Measurements from ENCODE around the gene ZNF117. TPM values are rescaled to one million over a fixed set of nuclear protein-coding genes. Genes with fewer than 3 reads are reported as not detected.
A peak's percentile ranks its signal among the peaks of the same experiment; 100 is the strongest.

Gene ZNF117
- total RNA-seq, 1 experiment from 2014 or later = 7.2 TPM

- ChIA-PET POLR2A (no interaction called here), CTCF (interaction anchor here (0.6 kb wide), 1 partner anchor 473 kb away, joined by 4 read pairs; no protein-coding TSS in a partner anchor)
- intact Hi-C loops (cut with micrococcal nuclease; ENCODE audit: unreplicated experiment) = no loop called here
- peaks cover 94% of the 10 kb centered on the region for H3K36me3 Mint-ChIP-seq (ENCODE audit: insufficient read depth, unreplicated experiment)
- no peak for DNase-seq
- Histone ChIP-seq H3K4me3 (ENCODE audit: low read depth, low read length) (no peak overlapping the region), H3K9me3 (peaks cover 73% of the 10 kb centered on the region), H3K36me3 (ENCODE audit: control insufficient read depth, insufficient read depth, low read length) (peaks cover 9% of the 10 kb centered on the region), H3K27me3 (replicated peaks; ENCODE audit: control insufficient read depth, insufficient read depth, low read length) (no peaks in the 10 kb centered on the region), H3K4me1 (peaks cover 32% of the 10 kb centered on the region)
- H3K4me3 Mint-ChIP-seq (ENCODE audit: unreplicated experiment) = peak overlapping the region; percentile 42
- H3K4me1 Mint-ChIP-seq (ENCODE audit: low read depth, unreplicated experiment) = peaks cover 17% of the 10 kb centered on the region
- TF ChIP-seq CTCF (IDR thresholded peaks at IDR 0.05; ENCODE audit: insufficient read depth in 1 of 2, low read depth in 1 of 2, low read length in 1 of 2, severe bottlenecking in 1 of 2, unreplicated experiment in 1 of 2) = no peak
- peaks cover 51% of the 10 kb centered on the region for H3K9me3 Mint-ChIP-seq (ENCODE audit: unreplicated experiment)
- BruUV-seq (replicated peaks) = no TSS peak
- no peak overlapping the region for H3K27ac Mint-ChIP-seq (ENCODE audit: unreplicated experiment)
- H3K27me3 Mint-ChIP-seq (ENCODE audit: insufficient read depth, unreplicated experiment) = no peaks in the 10 kb centered on the region
Measured at GRCh38 chr7:65001291-65001814, 10.5 kb upstream of the ZNF117 start.

GRCh38 chr7:64999165-65000004 is 8.5 kb upstream of the ZNF117 start:
- Mint-ChIP-seq H3K9me3 (ENCODE audit: unreplicated experiment) (peaks cover 62% of the 10 kb centered on the region), H3K27ac (ENCODE audit: unreplicated experiment) (peak overlapping the region; percentile 79), H3K27me3 (ENCODE audit: insufficient read depth, unreplicated experiment) (no peaks in the 10 kb centered on the region), H3K4me1 (ENCODE audit: low read depth, unreplicated experiment) (peaks cover 17% of the 10 kb centered on the region), H3K4me3 (ENCODE audit: unreplicated experiment) (peak overlapping the region; percentile 57), H3K36me3 (ENCODE audit: insufficient read depth, unreplicated experiment) (peaks cover 79% of the 10 kb centered on the region)
- no peak for TF ChIP-seq CTCF (IDR thresholded peaks at IDR 0.05; ENCODE audit: insufficient read depth in 1 of 2, low read depth in 1 of 2, low read length in 1 of 2, severe bottlenecking in 1 of 2, unreplicated experiment in 1 of 2)
- Histone ChIP-seq H3K4me3 (ENCODE audit: low read depth, low read length) (no peak overlapping the region), H3K9me3 (peaks cover 85% of the 10 kb centered on the region), H3K27me3 (replicated peaks; ENCODE audit: control insufficient read depth, insufficient read depth, low read length) (no peaks in the 10 kb centered on the region), H3K4me1 (peaks cover 32% of the 10 kb centered on the region), H3K36me3 (ENCODE audit: control insufficient read depth, insufficient read depth, low read length) (peaks cover 7% of the 10 kb centered on the region)
- DNase-seq = peak; percentile 65 to 75
- POLR2A ChIA-PET = no interaction called here
- CTCF ChIA-PET = no interaction called here
- BruUV-seq (replicated peaks) = no TSS peak
- intact Hi-C loops (cut with micrococcal nuclease; ENCODE audit: unreplicated experiment) = loop anchor here (2.0 kb wide), 1 partner anchor 39 kb away; no protein-coding TSS in a partner anchor

- H3K27ac Mint-ChIP-seq (ENCODE audit: unreplicated experiment) = peak overlapping the region; percentile 79
- ChIA-PET POLR2A (no interaction called here), CTCF (no interaction called here)
- Histone ChIP-seq H3K27me3 (replicated peaks; ENCODE audit: control insufficient read depth, insufficient read depth, low read length) (no peaks in the 10 kb centered on the region), H3K9me3 (peaks cover 80% of the 10 kb centered on the region), H3K4me1 (peaks cover 32% of the 10 kb centered on the region), H3K4me3 (ENCODE audit: low read depth, low read length) (no peak overlapping the region), H3K36me3 (ENCODE audit: control insufficient read depth, insufficient read depth, low read length) (peaks cover 7% of the 10 kb centered on the region)
- peak overlapping the region; percentile 57 for H3K4me3 Mint-ChIP-seq (ENCODE audit: unreplicated experiment)
- DNase-seq = no peak
- no peak for TF ChIP-seq CTCF (IDR thresholded peaks at IDR 0.05; ENCODE audit: insufficient read depth in 1 of 2, low read depth in 1 of 2, low read length in 1 of 2, severe bottlenecking in 1 of 2, unreplicated experiment in 1 of 2)
- peaks cover 73% of the 10 kb centered on the region for H3K36me3 Mint-ChIP-seq (ENCODE audit: insufficient read depth, unreplicated experiment)
- no TSS peak for BruUV-seq (replicated peaks)
- peaks cover 67% of the 10 kb centered on the region for H3K9me3 Mint-ChIP-seq (ENCODE audit: unreplicated experiment)
- H3K27me3 Mint-ChIP-seq (ENCODE audit: insufficient read depth, unreplicated experiment) = no peaks in the 10 kb centered on the region
- H3K4me1 Mint-ChIP-seq (ENCODE audit: low read depth, unreplicated experiment) = peaks cover 17% of the 10 kb centered on the region
- intact Hi-C loops (cut with micrococcal nuclease; ENCODE audit: unreplicated experiment) = loop anchor here (2.0 kb wide), 1 partner anchor 40 kb away; no protein-coding TSS in a partner anchor
Measured at GRCh38 chr7:64998865-64999164, 8.0 kb upstream of the ZNF117 start.

All from Caco-2 (cell line).